Endothelial cell of umbilical vein (primary cell): ENCODE data around the gene IFT88. TPM values are rescaled to one million over a fixed set of nuclear protein-coding genes. Genes with fewer than 3 reads are reported as not detected.

Experiments used
- BruUV-seq: library from RNA; stranded (reverse); fragments of 400-500 nt; replicated peaks from 2 replicates; lab custom pipeline; 2021; lab: Mats Ljungman, UMichigan
- CTCF ChIA-PET: fragments of 300-600, 350-600 bp; sonication (Branson Sonifier 250); formaldehyde crosslinking; loops from one replicate; lab custom pipeline; 2021; ENCODE audit warnings: antibody characterized with exemption, inconsistent platforms; lab: Charles Lee
- POLR2A ChIA-PET: fragments of 300-600, 350-600 bp; sonication (Branson Sonifier 250); formaldehyde crosslinking; loops from one replicate; lab custom pipeline; 2021; ENCODE audit warnings: antibody characterized with exemption, inconsistent platforms; lab: Charles Lee
- DNase-seq: peaks from one replicate; pipeline ENCODE4 v3.0.0-alpha.2; 2011; ENCODE audit warnings: low read depth, low spot score
- FAIRE-seq: peaks from 2 replicates; lab custom pipeline; 2011; peaks lifted over from hg19 to GRCh38; lab: Jason Lieb, UNC
- H2AFZ ChIP-seq: 2 replicates; pipeline ENCODE4 v1.6.0; 2012; ENCODE audit warnings: low read depth, low read length, control low read depth, inconsistent platforms
- H3K27ac ChIP-seq: 2 replicates; pipeline ENCODE4 v1.5.1; 2011; ENCODE audit warnings: low read depth, mild to moderate bottlenecking, control low read depth, low read length, moderate library complexity; ENCODE audit not compliant: insufficient read depth
- H3K27me3 ChIP-seq, 2 experiments: 2 replicates each; pipeline versions ENCODE4 v1.6.0 to v1.6.1; 2011; ENCODE audit warnings: low read length in 2 of 2, mixed read lengths in 1 of 2; ENCODE audit not compliant: control insufficient read depth in 2 of 2, insufficient read depth in 2 of 2
- H3K36me3 ChIP-seq, 2 experiments: 2 replicates in 1 of 2; 3 replicates in 1 of 2; pipeline ENCODE4 v1.5.1; 2011; ENCODE audit warnings: low read length in 2 of 2, mild to moderate bottlenecking in 1 of 2, moderate library complexity in 1 of 2; ENCODE audit not compliant: control insufficient read depth in 2 of 2, insufficient read depth in 2 of 2; ENCODE audit errors: extremely low read depth in 1 of 2
- H3K4me1 ChIP-seq: 3 replicates; pipeline ENCODE4 v1.5.1; 2011; ENCODE audit warnings: mild to moderate bottlenecking, low read length; ENCODE audit not compliant: control insufficient read depth, insufficient read depth; ENCODE audit errors: extremely low read depth
- H3K4me2 ChIP-seq: 2 replicates; pipeline ENCODE4 v1.6.1; 2011; ENCODE audit warnings: low read length, control low read depth, mixed read lengths; ENCODE audit not compliant: insufficient read depth
- H3K4me3 ChIP-seq, 3 experiments: fragments of 200-600 bp in 1 of 3; sonication (generic), shearing (Covaris generic) in 1 of 3; replicated peaks in 1 of 3; 2 replicates each; pipeline ENCODE4 v1.5.1; 2011 to 2016; ENCODE audit warnings: control low read depth in 3 of 3, low read length in 3 of 3, mild to moderate bottlenecking in 2 of 3, inconsistent platforms in 1 of 3, low read depth in 1 of 3, moderate library complexity in 1 of 3; ENCODE audit not compliant: insufficient read depth in 1 of 3
- H3K79me2 ChIP-seq: 2 replicates; pipeline ENCODE4 v1.6.0; 2012; ENCODE audit warnings: low read length, inconsistent platforms; ENCODE audit not compliant: control insufficient read depth, insufficient read depth
- H3K9ac ChIP-seq: replicated peaks from 2 replicates; pipeline ENCODE3; 2011; ENCODE audit warnings: low read length, control low read depth; ENCODE audit not compliant: insufficient read depth; ENCODE audit errors: extremely low read depth
- H3K9me1 ChIP-seq: replicated peaks from 3 replicates; pipeline ENCODE4 v1.6.0; 2011; ENCODE audit warnings: mild to moderate bottlenecking, low read length; ENCODE audit not compliant: control insufficient read depth, insufficient read depth; ENCODE audit errors: extremely low read depth
- H3K9me3 ChIP-seq: replicated peaks from 2 replicates; pipeline ENCODE4 v1.5.1; 2012; ENCODE audit warnings: low read length, inconsistent platforms; ENCODE audit not compliant: control insufficient read depth, insufficient read depth
- H4K20me1 ChIP-seq: replicated peaks from 2 replicates; pipeline ENCODE3; 2011; ENCODE audit warnings: mild to moderate bottlenecking, low read length; ENCODE audit not compliant: control insufficient read depth, insufficient read depth; ENCODE audit errors: extremely low read depth
- EZH2 ChIP-seq: IDR thresholded peaks from 2 replicates; pipeline ENCODE4 v1.6.1; 2012; ENCODE audit warnings: borderline replicate concordance, low read depth, mild to moderate bottlenecking, moderate library complexity, low read length, inconsistent platforms; ENCODE audit not compliant: severe bottlenecking
- FOS ChIP-seq: IDR thresholded peaks from 2 replicates; pipeline ENCODE4 v1.6.1; 2011; ENCODE audit warnings: mild to moderate bottlenecking, low read length, moderate library complexity, borderline replicate concordance; ENCODE audit not compliant: insufficient read depth
- GATA2 ChIP-seq: IDR thresholded peaks from 2 replicates; pipeline ENCODE4 v1.7.0; 2011; ENCODE audit warnings: low read depth, mild to moderate bottlenecking, moderate library complexity, mixed read lengths, low read length; ENCODE audit not compliant: insufficient read length, insufficient read depth
- JUN ChIP-seq: IDR thresholded peaks from 2 replicates; pipeline ENCODE4 v1.6.1; 2011; ENCODE audit warnings: borderline replicate concordance, low read depth; ENCODE audit not compliant: insufficient read length, insufficient read depth
- MYC ChIP-seq: IDR thresholded peaks from one replicate; pipeline ENCODE4 v1.6.1; 2011; ENCODE audit warnings: mild to moderate bottlenecking, low read depth, low read length
- POLR2A ChIP-seq: IDR thresholded peaks from 2 replicates; pipeline ENCODE4 v1.6.1; 2012; ENCODE audit warnings: low read depth, mild to moderate bottlenecking, control low read depth, low read length
- POLR2AphosphoS5 ChIP-seq: IDR thresholded peaks from 2 replicates; pipeline ENCODE4 v1.6.1; 2012; ENCODE audit warnings: low read depth, mild to moderate bottlenecking, control low read depth, low read length, moderate library complexity; ENCODE audit not compliant: insufficient read depth
- dilution Hi-C: fragments of 300-500 bp; cut with MboI; formaldehyde crosslinking; loops from one replicate; pipeline ENCODE4 v1.15.0; 2019; ENCODE audit warnings: low sequenced_read_pairs; ENCODE audit not compliant: extremely low pct_ligation_motif_present
- intact Hi-C: fragments of 100-400 bp; cut with micrococcal nuclease; formaldehyde crosslinking; loops from one replicate; pipeline ENCODE4 v1.10.0; 2022
- polyA plus RNA-seq, 4 experiments: library from polyadenylated mRNA; depleted of rRNA in 3 of 4; stranded (reverse) in 3 of 4; unstranded in 1 of 4; fragments of >200 nt; gene quantifications; 2 replicates each; pipeline versions ENCODE4 v1.2.1 to v1.2.3, GENCODE V29; 2011 to 2012; ENCODE audit warnings: missing spikeins in 1 of 4
- total RNA-seq: library from RNA; stranded (reverse); gene quantifications from 2 replicates; pipeline ENCODE4 v1.2.3, GENCODE V29; 2021
- TF ChIP-seq, protein P1 (sequence below), 2 donors: IDR thresholded peaks; 1 replicate in 1 of 2; 2 replicates in 1 of 2; pipeline ENCODE4 v1.5.1; 2011; ENCODE audit warnings: low read length in 2 of 2, mild to moderate bottlenecking in 2 of 2, moderate library complexity in 2 of 2, control low read depth in 1 of 2, inconsistent platforms in 1 of 2, low read depth in 1 of 2; ENCODE audit not compliant: insufficient read depth in 1 of 2; ENCODE audit errors: extremely low read depth in 1 of 2
- TF ChIP-seq, protein P2 (sequence below): IDR thresholded peaks from 2 replicates; pipeline ENCODE4 v1.6.1; 2011; ENCODE audit not compliant: insufficient read depth, insufficient read length

Gene IFT88
- total and polyA plus RNA-seq, 2 donors (not counting 3 experiments of a cell fraction or from before 2014, with no cell fraction given): 2.4 to 9.1 TPM

DNA sequence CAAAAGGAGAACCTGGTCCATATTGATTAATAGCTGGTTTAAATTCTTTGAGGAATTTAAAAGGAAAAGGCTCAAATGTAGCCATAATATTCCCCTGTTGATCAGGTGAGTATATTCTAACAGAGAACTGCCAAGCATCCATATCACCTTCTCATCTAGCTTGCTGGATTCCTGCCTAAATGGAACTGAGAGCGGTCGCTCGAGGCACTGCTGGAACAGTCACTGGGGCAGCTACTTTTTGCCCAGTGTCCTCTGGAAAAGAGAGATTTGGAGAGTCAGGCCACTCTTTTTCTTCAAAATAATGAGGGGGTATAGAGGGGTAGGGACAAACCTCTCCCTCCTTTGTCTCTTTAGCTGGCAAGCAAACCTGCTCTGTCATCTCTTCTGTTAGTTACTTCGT is 117.1 kb downstream of the IFT88 start:
- TF ChIP-seq FOS: no peak
- TF ChIP-seq POLR2A: no peak
- TF ChIP-seq, protein P1, sequence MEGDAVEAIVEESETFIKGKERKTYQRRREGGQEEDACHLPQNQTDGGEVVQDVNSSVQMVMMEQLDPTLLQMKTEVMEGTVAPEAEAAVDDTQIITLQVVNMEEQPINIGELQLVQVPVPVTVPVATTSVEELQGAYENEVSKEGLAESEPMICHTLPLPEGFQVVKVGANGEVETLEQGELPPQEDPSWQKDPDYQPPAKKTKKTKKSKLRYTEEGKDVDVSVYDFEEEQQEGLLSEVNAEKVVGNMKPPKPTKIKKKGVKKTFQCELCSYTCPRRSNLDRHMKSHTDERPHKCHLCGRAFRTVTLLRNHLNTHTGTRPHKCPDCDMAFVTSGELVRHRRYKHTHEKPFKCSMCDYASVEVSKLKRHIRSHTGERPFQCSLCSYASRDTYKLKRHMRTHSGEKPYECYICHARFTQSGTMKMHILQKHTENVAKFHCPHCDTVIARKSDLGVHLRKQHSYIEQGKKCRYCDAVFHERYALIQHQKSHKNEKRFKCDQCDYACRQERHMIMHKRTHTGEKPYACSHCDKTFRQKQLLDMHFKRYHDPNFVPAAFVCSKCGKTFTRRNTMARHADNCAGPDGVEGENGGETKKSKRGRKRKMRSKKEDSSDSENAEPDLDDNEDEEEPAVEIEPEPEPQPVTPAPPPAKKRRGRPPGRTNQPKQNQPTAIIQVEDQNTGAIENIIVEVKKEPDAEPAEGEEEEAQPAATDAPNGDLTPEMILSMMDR (IDR thresholded peaks at IDR 0.05; ENCODE audit: extremely low read depth in 1 of 2, insufficient read depth in 1 of 2, low read depth in 1 of 2, low read length in 2 of 2): no peak
- TF ChIP-seq MYC: no peak
- TF ChIP-seq EZH2: no peak
- no peak for TF ChIP-seq GATA2
- TF ChIP-seq, protein P2, sequence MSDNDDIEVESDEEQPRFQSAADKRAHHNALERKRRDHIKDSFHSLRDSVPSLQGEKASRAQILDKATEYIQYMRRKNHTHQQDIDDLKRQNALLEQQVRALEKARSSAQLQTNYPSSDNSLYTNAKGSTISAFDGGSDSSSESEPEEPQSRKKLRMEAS: no peak
- no peak for TF ChIP-seq POLR2AphosphoS5
- TF ChIP-seq JUN: no peak
- dilution Hi-C loops: no loop called here

More for the DNA sequence above, 117.1 kb downstream of the IFT88 start:
- Histone ChIP-seq H3K9ac (no peak overlapping the region), H3K36me3 (no peaks in the 10 kb centered on the region), H3K27ac (no peak overlapping the region), H3K27me3 (no peaks in the 10 kb centered on the region), H2AFZ (no peak overlapping the region), H3K4me2 (no peak overlapping the region), H3K4me3 (no peak overlapping the region), H3K79me2 (no peaks in the 10 kb centered on the region), H3K9me1 (no peaks in the 10 kb centered on the region), H3K9me3 (no peaks in the 10 kb centered on the region), H4K20me1 (no peaks in the 10 kb centered on the region), H3K4me1 (no peaks in the 10 kb centered on the region)
- DNase-seq: no peak
- POLR2A ChIA-PET: no interaction called here
- intact Hi-C loops: no loop called here
- no TSS peak for BruUV-seq
- no peak for FAIRE-seq
- CTCF ChIA-PET: interaction anchor here (0.6 to 1.4 kb wide), 2 partner anchors 20 to 496 kb away, joined by 3 to 4 read pairs; partner anchors contain the start of gene IL17D
